ENCODE data around the gene DPAGT1. TPM values are rescaled to one million over a fixed set of nuclear protein-coding genes. Genes with fewer than 3 reads are reported as not detected.

DPAGT1 gene
- total RNA-seq, 4 donors from 2014 or later: 2.8 to 30.6 (median 16.9) TPM

- Histone ChIP-seq H3K4me3 (peak overlapping the region; percentile 66 to 77), H3K36me3 (no peaks in the 10 kb centered on the region), H3K4me1 (peaks cover 0 to 4% of the 10 kb centered on the region in 2 donors), H3K27ac (peak overlapping the region; percentile 97), H3K27me3 (no peaks in the 10 kb centered on the region), H3K9me3 (no peaks in the 10 kb centered on the region)
- intact Hi-C loops (cut with DNase I; ENCODE audit: low total_unique reads): loop anchor here (10.0 kb wide), 1 partner anchor 241 kb away; the partner anchor contains the start of gene RNF26
- no peak for TF ChIP-seq POLR2A (IDR thresholded peaks at IDR 0.05)
- TF ChIP-seq, protein P1, sequence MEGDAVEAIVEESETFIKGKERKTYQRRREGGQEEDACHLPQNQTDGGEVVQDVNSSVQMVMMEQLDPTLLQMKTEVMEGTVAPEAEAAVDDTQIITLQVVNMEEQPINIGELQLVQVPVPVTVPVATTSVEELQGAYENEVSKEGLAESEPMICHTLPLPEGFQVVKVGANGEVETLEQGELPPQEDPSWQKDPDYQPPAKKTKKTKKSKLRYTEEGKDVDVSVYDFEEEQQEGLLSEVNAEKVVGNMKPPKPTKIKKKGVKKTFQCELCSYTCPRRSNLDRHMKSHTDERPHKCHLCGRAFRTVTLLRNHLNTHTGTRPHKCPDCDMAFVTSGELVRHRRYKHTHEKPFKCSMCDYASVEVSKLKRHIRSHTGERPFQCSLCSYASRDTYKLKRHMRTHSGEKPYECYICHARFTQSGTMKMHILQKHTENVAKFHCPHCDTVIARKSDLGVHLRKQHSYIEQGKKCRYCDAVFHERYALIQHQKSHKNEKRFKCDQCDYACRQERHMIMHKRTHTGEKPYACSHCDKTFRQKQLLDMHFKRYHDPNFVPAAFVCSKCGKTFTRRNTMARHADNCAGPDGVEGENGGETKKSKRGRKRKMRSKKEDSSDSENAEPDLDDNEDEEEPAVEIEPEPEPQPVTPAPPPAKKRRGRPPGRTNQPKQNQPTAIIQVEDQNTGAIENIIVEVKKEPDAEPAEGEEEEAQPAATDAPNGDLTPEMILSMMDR (IDR thresholded peaks at IDR 0.05): no peak
- peak; percentile 41 to 44 for DNase-seq
Measured at GRCh38 chr11:119093942-119094815, 7.5 kb downstream of the DPAGT1 start.

DNA sequence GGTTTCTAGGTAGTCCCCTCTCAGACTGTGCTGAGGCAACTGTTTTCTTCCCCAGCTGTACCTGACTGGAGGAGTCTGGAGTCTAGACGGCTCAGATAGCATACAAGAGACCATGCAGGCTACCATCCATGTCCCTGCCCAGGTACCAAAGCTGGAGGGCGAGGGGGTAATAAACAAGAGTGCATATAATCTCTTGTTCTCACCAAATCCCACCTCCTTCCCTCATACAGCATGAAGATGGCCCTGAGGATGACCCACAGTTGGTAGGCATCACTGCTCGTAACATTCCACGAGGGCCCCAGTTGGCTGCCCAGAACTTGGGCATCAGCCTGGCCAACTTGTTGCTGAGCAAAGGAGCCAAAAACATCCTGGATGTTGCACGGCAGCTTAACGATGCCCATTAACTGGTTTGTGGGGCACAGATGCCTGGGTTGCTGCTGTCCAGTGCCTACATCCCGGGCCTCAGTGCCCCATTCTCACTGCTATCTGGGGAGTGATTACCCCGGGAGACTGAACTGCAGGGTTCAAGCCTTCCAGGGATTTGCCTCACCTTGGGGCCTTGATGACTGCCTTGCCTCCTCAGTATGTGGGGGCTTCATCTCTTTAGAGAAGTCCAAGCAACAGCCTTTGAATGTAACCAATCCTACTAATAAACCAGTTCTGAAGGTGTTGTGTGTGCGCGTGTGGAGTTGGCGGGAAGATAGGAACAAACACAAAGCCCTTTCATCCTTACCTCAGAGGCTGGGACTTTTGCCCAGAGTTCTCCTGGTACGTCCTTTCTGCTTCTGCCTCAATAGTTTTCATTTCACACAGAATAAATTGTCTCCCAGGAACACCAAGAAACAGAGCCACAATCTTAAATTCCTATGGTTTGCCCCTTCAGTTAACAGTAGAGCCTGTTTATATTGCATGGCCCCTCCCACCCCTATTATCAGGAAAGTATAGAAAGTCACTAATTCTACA lies 8.5 kb downstream of the DPAGT1 start:
- H3K4me3 ChIP-seq: peak overlapping the region in 1 of 2 donors; percentile 77
- intact Hi-C loops (cut with DNase I; ENCODE audit: low total_unique reads): loop anchor here (10.0 kb wide), 1 partner anchor 242 kb away; the partner anchor contains the start of gene RNF26
- H3K9me3 ChIP-seq: no peaks in the 10 kb centered on the region
- TF ChIP-seq, protein P1 (IDR thresholded peaks at IDR 0.05): no peak
- TF ChIP-seq POLR2A (IDR thresholded peaks at IDR 0.05): no peak
- H3K27me3 ChIP-seq: no peaks in the 10 kb centered on the region
- H3K4me1 ChIP-seq: peaks cover 0 to 4% of the 10 kb centered on the region in 2 donors
- H3K27ac ChIP-seq: peak overlapping the region; percentile 97
- H3K36me3 ChIP-seq: no peaks in the 10 kb centered on the region
- no peak for DNase-seq

DNA sequence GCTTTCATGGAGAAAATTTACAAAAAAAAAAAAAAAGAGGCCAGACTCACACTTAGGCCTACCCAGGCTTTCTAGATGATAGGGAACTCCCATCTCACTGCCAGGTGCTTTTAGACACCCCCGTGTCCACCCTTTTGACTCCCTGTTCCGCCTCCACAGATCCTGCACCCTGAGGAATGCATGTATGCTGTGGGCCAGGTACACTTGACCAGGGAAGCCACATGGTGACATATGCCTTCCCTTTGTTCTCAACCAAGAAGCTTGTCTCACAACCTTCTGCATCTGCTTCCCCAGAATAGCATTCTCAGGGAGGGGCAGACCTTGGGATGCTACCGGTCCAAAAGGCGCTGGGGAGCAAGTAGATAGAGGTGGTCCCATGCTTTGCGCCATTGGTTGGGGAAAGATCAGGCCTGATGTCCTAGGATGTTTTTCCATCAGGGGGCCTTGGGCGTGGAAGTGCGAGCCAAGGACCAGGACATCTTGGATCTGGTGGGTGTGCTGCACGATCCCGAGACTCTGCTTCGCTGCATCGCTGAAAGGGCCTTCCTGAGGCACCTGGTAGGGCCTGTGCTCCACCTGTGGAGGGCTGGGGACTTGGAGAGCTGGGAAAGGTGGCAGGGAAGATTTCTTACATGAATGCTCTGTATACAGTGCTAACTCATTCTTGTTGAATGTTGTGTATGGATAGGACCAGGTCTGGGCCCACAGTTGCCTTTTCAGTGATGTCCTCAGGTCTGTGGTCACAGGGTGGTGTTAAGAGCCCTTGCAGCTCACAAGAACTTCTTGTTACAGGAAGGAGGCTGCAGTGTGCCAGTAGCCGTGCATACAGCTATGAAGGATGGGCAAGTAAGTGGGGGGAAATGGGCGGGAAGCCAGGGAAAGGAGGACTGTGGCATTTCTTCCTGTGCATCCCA lies 9.4 kb downstream of the DPAGT1 start:
- intact Hi-C loops (cut with DNase I; ENCODE audit: low total_unique reads): loop anchor here (10.0 kb wide), 1 partner anchor 243 kb away; the partner anchor contains the start of gene RNF26
- H3K27ac ChIP-seq: no peak overlapping the region
- no peaks in the 10 kb centered on the region for H3K36me3 ChIP-seq
- TF ChIP-seq, protein P1 (IDR thresholded peaks at IDR 0.05): no peak
- no peak for TF ChIP-seq POLR2A (IDR thresholded peaks at IDR 0.05)
- no peak for DNase-seq
- H3K4me1 ChIP-seq: peaks cover 0 to 4% of the 10 kb centered on the region in 2 donors
- no peaks in the 10 kb centered on the region for H3K9me3 ChIP-seq
- no peaks in the 10 kb centered on the region for H3K27me3 ChIP-seq
- H3K4me3 ChIP-seq: no peak overlapping the region

GRCh38 chr11:119091178-119091577 lies 10.5 kb downstream of the DPAGT1 start:
- TF ChIP-seq, protein P1 (IDR thresholded peaks at IDR 0.05): no peak
- no peak for TF ChIP-seq POLR2A (IDR thresholded peaks at IDR 0.05)
- no peaks in the 10 kb centered on the region for H3K27me3 ChIP-seq
- H3K4me1 ChIP-seq: peaks cover 0 to 4% of the 10 kb centered on the region in 2 donors
- no peak for DNase-seq
- intact Hi-C loops (cut with DNase I; ENCODE audit: low total_unique reads): loop anchor here (10.0 kb wide), 1 partner anchor 244 kb away; the partner anchor contains the start of gene RNF26
- no peaks in the 10 kb centered on the region for H3K9me3 ChIP-seq
- H3K27ac ChIP-seq: no peak overlapping the region
- no peak overlapping the region for H3K4me3 ChIP-seq
- H3K36me3 ChIP-seq: no peaks in the 10 kb centered on the region

Data from uterus (tissue), 4 donors.